Measurements from ENCODE around the gene POMT1.

Gene POMT1

GRCh38 chr9:131520503-131520902, 17.8 kb downstream of the POMT1 start:
- Mint-ChIP-seq H3K27ac (no peak overlapping the region), H3K9me3 (no peaks in the 10 kb centered on the region), H3K27me3 (no peaks in the 10 kb centered on the region), H3K36me3 (peaks cover 53% of the 10 kb centered on the region), H3K4me1 (no peaks in the 10 kb centered on the region), H3K4me3 (no peak overlapping the region)
- DNase-seq: no peak
- CTCF ChIA-PET: no interaction called here

- H3K27ac Mint-ChIP-seq: no peak overlapping the region
- no peak for DNase-seq
- no peak overlapping the region for H3K4me3 Mint-ChIP-seq
- H3K36me3 Mint-ChIP-seq: peaks cover 60% of the 10 kb centered on the region
- CTCF ChIA-PET: no interaction called here
- no peaks in the 10 kb centered on the region for H3K4me1 Mint-ChIP-seq
- no peaks in the 10 kb centered on the region for H3K9me3 Mint-ChIP-seq
- no peaks in the 10 kb centered on the region for H3K27me3 Mint-ChIP-seq
Measured at GRCh38 chr9:131521203-131521602, 18.5 kb downstream of the POMT1 start.

GRCh38 chr9:131521822-131522221, 19.1 kb downstream of the POMT1 start:
- H3K4me3 Mint-ChIP-seq: no peak overlapping the region
- H3K27me3 Mint-ChIP-seq: no peaks in the 10 kb centered on the region
- H3K27ac Mint-ChIP-seq: no peak overlapping the region

GRCh38 chr9:131522257-131523085, 19.8 kb downstream of the POMT1 start:
- Mint-ChIP-seq H3K27me3 (no peaks in the 10 kb centered on the region), H3K9me3 (no peaks in the 10 kb centered on the region), H3K36me3 (peaks cover 69% of the 10 kb centered on the region), H3K4me3 (no peak overlapping the region), H3K4me1 (no peaks in the 10 kb centered on the region), H3K27ac (no peak overlapping the region)
- CTCF ChIA-PET: no interaction called here
- no peak for DNase-seq

More at GRCh38 chr9:131521822-131522221, 19.1 kb downstream of the POMT1 start:
- no peak for DNase-seq
- CTCF ChIA-PET: no interaction called here
- no peaks in the 10 kb centered on the region for H3K4me1 Mint-ChIP-seq
- H3K36me3 Mint-ChIP-seq: peaks cover 66% of the 10 kb centered on the region
- H3K9me3 Mint-ChIP-seq: no peaks in the 10 kb centered on the region

- H3K4me1 Mint-ChIP-seq: peaks cover under 1% of the 10 kb centered on the region
- peaks cover 63% of the 10 kb centered on the region for H3K36me3 Mint-ChIP-seq
- H3K9me3 Mint-ChIP-seq: no peaks in the 10 kb centered on the region
- no peak for DNase-seq
- no peak overlapping the region for H3K4me3 Mint-ChIP-seq
- CTCF ChIA-PET: no interaction called here
- H3K27me3 Mint-ChIP-seq: no peaks in the 10 kb centered on the region
- no peak overlapping the region for H3K27ac Mint-ChIP-seq
Measured at GRCh38 chr9:131523086-131523388, 20.3 kb downstream of the POMT1 start.

DNA sequence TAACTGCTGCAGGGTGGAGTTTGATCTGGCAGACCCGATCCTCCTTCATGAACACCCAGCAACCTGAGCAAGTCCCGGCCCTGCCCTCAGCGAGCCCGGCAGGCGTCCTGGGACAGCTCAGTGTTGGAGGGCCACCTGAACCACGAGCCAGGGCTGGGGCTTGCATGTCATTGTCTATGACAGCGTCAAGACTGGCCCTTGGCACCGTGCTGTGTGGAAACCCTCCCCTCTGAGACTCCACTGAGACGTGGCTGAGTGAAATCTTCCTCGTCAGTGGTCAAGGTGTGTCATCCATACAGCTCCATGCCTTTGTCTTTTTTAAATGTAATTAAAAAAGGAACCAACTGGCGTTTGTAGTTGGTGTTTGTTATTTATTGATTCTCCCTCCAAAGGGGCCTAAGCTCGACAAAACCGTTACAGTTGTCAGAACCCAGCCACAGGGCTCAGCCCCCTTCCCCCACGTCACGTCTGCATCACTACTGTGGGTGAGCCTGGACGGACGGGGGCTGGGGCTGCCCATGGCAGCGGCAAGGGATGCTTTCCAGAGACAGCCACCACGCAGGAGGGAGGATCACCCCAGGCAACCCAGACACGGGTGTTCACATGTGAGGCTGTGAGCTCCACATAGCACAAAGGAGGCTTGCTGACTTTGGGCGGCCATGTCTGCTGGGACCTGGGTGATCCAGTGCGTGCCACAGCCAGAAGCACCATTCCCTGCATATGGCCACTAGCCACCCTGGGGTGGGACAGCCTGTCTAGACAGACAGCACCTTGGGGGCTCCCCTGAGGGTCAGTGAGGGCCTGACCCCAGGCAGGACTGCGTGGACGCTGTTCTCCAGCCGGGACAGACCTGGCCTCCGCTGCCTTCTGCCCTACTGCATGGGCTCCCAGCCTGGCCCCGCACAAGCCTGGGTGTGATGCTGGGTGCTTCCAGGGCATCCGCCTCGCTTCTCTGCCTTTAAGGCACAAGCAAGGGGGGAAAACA, 21.0 kb downstream of the POMT1 start:
- no peak overlapping the region for H3K4me3 Mint-ChIP-seq
- H3K27ac Mint-ChIP-seq: no peak overlapping the region
- CTCF ChIA-PET: no interaction called here
- H3K27me3 Mint-ChIP-seq: no peaks in the 10 kb centered on the region
- no peak for DNase-seq
- no peaks in the 10 kb centered on the region for H3K9me3 Mint-ChIP-seq
- peaks cover 8% of the 10 kb centered on the region for H3K4me1 Mint-ChIP-seq
- H3K36me3 Mint-ChIP-seq: peaks cover 63% of the 10 kb centered on the region

GRCh38 chr9:131524665-131525315, 22.1 kb downstream of the POMT1 start:
- no peak for DNase-seq
- CTCF ChIA-PET: no interaction called here
- Mint-ChIP-seq H3K9me3 (no peaks in the 10 kb centered on the region), H3K27ac (peak overlapping the region; percentile 61), H3K4me1 (peaks cover 15% of the 10 kb centered on the region), H3K27me3 (no peaks in the 10 kb centered on the region), H3K4me3 (no peak overlapping the region), H3K36me3 (peaks cover 55% of the 10 kb centered on the region)

- Mint-ChIP-seq H3K27me3 (no peaks in the 10 kb centered on the region), H3K27ac (peak overlapping the region; percentile 56), H3K4me3 (no peak overlapping the region), H3K36me3 (peaks cover 53% of the 10 kb centered on the region), H3K4me1 (peaks cover 19% of the 10 kb centered on the region), H3K9me3 (no peaks in the 10 kb centered on the region)
- no peak for DNase-seq
- CTCF ChIA-PET: no interaction called here
Measured at GRCh38 chr9:131525643-131526565, 23.2 kb downstream of the POMT1 start.

- H3K4me1 Mint-ChIP-seq: peaks cover 22% of the 10 kb centered on the region
- H3K27ac Mint-ChIP-seq: peak overlapping the region; percentile 45
- H3K9me3 Mint-ChIP-seq: no peaks in the 10 kb centered on the region
- DNase-seq: no peak
- CTCF ChIA-PET: interaction anchor here (0.6 kb wide), 1 partner anchor 226 kb away, joined by 3 read pairs; no protein-coding TSS in a partner anchor
- H3K36me3 Mint-ChIP-seq: peaks cover 40% of the 10 kb centered on the region
- no peaks in the 10 kb centered on the region for H3K27me3 Mint-ChIP-seq
- H3K4me3 Mint-ChIP-seq: peak overlapping the region; percentile 50
Measured at GRCh38 chr9:131528186-131528585, 25.5 kb downstream of the POMT1 start.

GRCh38 chr9:131528886-131529505, 26.3 kb downstream of the POMT1 start:
- Mint-ChIP-seq H3K4me3 (peak overlapping the region; percentile 76), H3K9me3 (no peaks in the 10 kb centered on the region), H3K27me3 (no peaks in the 10 kb centered on the region), H3K36me3 (peaks cover 37% of the 10 kb centered on the region), H3K27ac (no peak overlapping the region), H3K4me1 (peaks cover 22% of the 10 kb centered on the region)
- CTCF ChIA-PET: no interaction called here
- DNase-seq: no peak

- no peaks in the 10 kb centered on the region for H3K27me3 Mint-ChIP-seq
- H3K4me1 Mint-ChIP-seq: peaks cover 31% of the 10 kb centered on the region
- CTCF ChIA-PET: no interaction called here
- DNase-seq: no peak
- peak overlapping the region; percentile 76 for H3K4me3 Mint-ChIP-seq
- H3K36me3 Mint-ChIP-seq: peaks cover 31% of the 10 kb centered on the region
- H3K9me3 Mint-ChIP-seq: no peaks in the 10 kb centered on the region
- peak overlapping the region; percentile 77 for H3K27ac Mint-ChIP-seq
Measured at GRCh38 chr9:131529597-131530545, 27.2 kb downstream of the POMT1 start.

GRCh38 chr9:131530546-131530919, 27.8 kb downstream of the POMT1 start:
- Mint-ChIP-seq H3K27ac (peak overlapping the region; percentile 77), H3K4me3 (peak overlapping the region; percentile 76), H3K9me3 (no peaks in the 10 kb centered on the region), H3K4me1 (peaks cover 38% of the 10 kb centered on the region), H3K36me3 (peaks cover 26% of the 10 kb centered on the region), H3K27me3 (no peaks in the 10 kb centered on the region)
- peak; percentile 48 for DNase-seq
- CTCF ChIA-PET: no interaction called here
